GM23248 (cell line): Measurements from ENCODE around the gene IRF9. TPM values are rescaled to one million over a fixed set of nuclear protein-coding genes. Genes with fewer than 3 reads are reported as not detected.
A peak's percentile ranks its signal among the peaks of the same experiment; 100 is the strongest.

Experiments used
- DNase-seq: peaks from one replicate; pipeline ENCODE4 v3.0.0-alpha.2; 2015
- H2AFZ ChIP-seq: fragments of 200-600 bp; sonication (generic); 2 replicates; pipeline ENCODE4 v1.6.1; 2016; ENCODE audit warnings: antibody characterized with exemption
- H3F3A ChIP-seq: fragments of 200-600 bp; sonication (generic); 2 replicates; pipeline ENCODE4 v1.6.1; 2016; ENCODE audit warnings: mild to moderate bottlenecking, antibody characterized with exemption, mixed run types; ENCODE audit not compliant: insufficient read depth
- H3K27ac ChIP-seq: fragments of 200-600 bp; sonication (generic); 2 replicates; pipeline ENCODE4 v1.5.1; 2016; ENCODE audit warnings: mild to moderate bottlenecking
- H3K27me3 ChIP-seq: fragments of 200-600 bp; sonication (generic); replicated peaks from 2 replicates; pipeline ENCODE4 v1.6.1; 2016; ENCODE audit warnings: mild to moderate bottlenecking; ENCODE audit not compliant: insufficient read depth
- H3K36me3 ChIP-seq: fragments of 200-600 bp; sonication (generic); 2 replicates; pipeline ENCODE4 v1.6.1; 2016; ENCODE audit warnings: low read depth, mild to moderate bottlenecking
- H3K4me1 ChIP-seq: fragments of 200-600 bp; sonication (generic); 2 replicates; pipeline ENCODE4 v1.6.1; 2016; ENCODE audit warnings: mild to moderate bottlenecking; ENCODE audit not compliant: insufficient read depth
- H3K4me2 ChIP-seq: fragments of 200-600 bp; sonication (generic); one replicate; pipeline ENCODE4 v1.6.1; 2016; ENCODE audit warnings: mild to moderate bottlenecking; ENCODE audit not compliant: unreplicated experiment
- H3K4me3 ChIP-seq: fragments of 200-600 bp; sonication (generic); 2 replicates; pipeline ENCODE4 v1.5.1; 2016; ENCODE audit warnings: mild to moderate bottlenecking
- H3K79me2 ChIP-seq: fragments of 200-600 bp; sonication (generic); 2 replicates; pipeline ENCODE4 v1.6.1; 2016; ENCODE audit warnings: mild to moderate bottlenecking; ENCODE audit not compliant: insufficient read depth
- H3K9ac ChIP-seq: fragments of 200-600 bp; sonication (generic); 2 replicates; pipeline ENCODE4 v1.6.1; 2016; ENCODE audit warnings: mild to moderate bottlenecking
- H3K9me2 ChIP-seq: fragments of 200-600 bp; sonication (generic); 2 replicates; pipeline ENCODE4 v1.6.1; 2016; ENCODE audit warnings: mixed run types, mild to moderate bottlenecking, moderate library complexity; ENCODE audit not compliant: insufficient read depth
- H3K9me3 ChIP-seq: fragments of 200-600 bp; sonication (generic); one replicate; pipeline ENCODE4 v1.6.1; 2017; ENCODE audit warnings: low read depth
- H4K20me1 ChIP-seq: fragments of 200-600 bp; sonication (generic); 2 replicates; pipeline ENCODE4 v1.6.0; 2016; ENCODE audit not compliant: insufficient read depth
- EZH2 ChIP-seq: fragments of 200-600 bp; sonication (generic); IDR thresholded peaks from 2 replicates; pipeline ENCODE4 v1.6.1; 2018; ENCODE audit warnings: antibody characterized with exemption, mild to moderate bottlenecking; ENCODE audit not compliant: insufficient read depth, poor library complexity, severe bottlenecking
- EZH2phosphoT487 ChIP-seq: fragments of 200-600 bp; sonication (generic); IDR thresholded peaks from 2 replicates; pipeline ENCODE4 v1.6.1; 2018; ENCODE audit warnings: antibody characterized with exemption, moderate library complexity, mild to moderate bottlenecking, low read depth; ENCODE audit not compliant: insufficient read depth
- WGBS, 2 experiments: methylation state at CpG; one replicate each; pipeline ENCODE4 v1.1.6; 2015 to 2017; ENCODE audit warnings: low lambda C conversion rate in 2 of 2, low coverage in 1 of 2; ENCODE audit errors: missing lambda C conversion rate in 2 of 2; 5-methylcytosine and 5-hydroxymethylcytosine counted together
- in situ Hi-C: fragments of 300-500 bp; cut with MboI; formaldehyde crosslinking; loops from 2 replicates; pipeline ENCODE4 v1.15.0; 2020
- polyA plus RNA-seq: library from polyadenylated mRNA; unstranded; fragments of >200 nt; fragmentation: Nextera tagmentation; extraction: Ambion mirVana; gene quantifications from 2 replicates; pipeline ENCODE4 v1.2.1, GENCODE V29; 2016
- total RNA-seq: library from RNA; depleted of rRNA; stranded (reverse); fragments of >200 nt; shearing (Covaris generic); gene quantifications from 2 replicates; pipeline ENCODE4 v1.2.3, GENCODE V29; 2014

Gene IRF9
- total and polyA plus RNA-seq, 2 experiments from 2014 or later = 56.7 to 87.1 TPM

DNA sequence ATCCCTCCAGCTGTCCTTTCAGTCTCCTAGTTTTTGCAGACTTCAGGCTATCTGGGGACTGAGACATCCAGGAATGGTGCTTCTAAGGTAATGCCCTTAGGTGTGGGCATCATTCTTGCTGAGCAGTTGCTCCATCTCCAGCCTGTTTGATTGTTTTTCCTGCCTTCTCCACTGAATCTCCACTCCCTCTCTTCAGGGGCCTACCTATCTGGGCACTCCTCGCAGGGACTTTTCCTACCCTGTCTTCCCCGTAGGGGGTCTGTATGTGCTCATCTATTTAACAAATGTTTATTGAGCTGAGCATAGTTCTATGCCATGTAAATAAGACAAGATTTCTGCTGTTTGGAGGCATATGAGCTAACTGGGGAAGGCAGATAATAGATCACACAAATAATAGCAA, 28.1 kb upstream of the IRF9 start:
- Histone ChIP-seq H3K36me3 (peaks cover under 1% of the 10 kb centered on the region; the same call in 1 of the 2 replicates), H3K9ac (no peak overlapping the region), H3K4me1 (peaks cover 4% of the 10 kb centered on the region; the same call in 1 of the 2 replicates), H3K9me3 (no peaks in the 10 kb centered on the region), H3F3A (no peaks in the 10 kb centered on the region), H3K27me3 (no peaks in the 10 kb centered on the region), H2AFZ (no peak overlapping the region), H3K4me3 (no peak overlapping the region), H4K20me1 (no peaks in the 10 kb centered on the region), H3K27ac (no peak overlapping the region), H3K9me2 (no peaks in the 10 kb centered on the region), H3K4me2 (no peak overlapping the region), H3K79me2 (peaks cover 17% of the 10 kb centered on the region)
- no peak for TF ChIP-seq EZH2
- TF ChIP-seq EZH2phosphoT487 = no peak
- no peak for DNase-seq
- 93 to 98% methylated on average over 2 of the region's 2 CpGs for WGBS, 2 experiments
- in situ Hi-C loops = no loop called here

DNA sequence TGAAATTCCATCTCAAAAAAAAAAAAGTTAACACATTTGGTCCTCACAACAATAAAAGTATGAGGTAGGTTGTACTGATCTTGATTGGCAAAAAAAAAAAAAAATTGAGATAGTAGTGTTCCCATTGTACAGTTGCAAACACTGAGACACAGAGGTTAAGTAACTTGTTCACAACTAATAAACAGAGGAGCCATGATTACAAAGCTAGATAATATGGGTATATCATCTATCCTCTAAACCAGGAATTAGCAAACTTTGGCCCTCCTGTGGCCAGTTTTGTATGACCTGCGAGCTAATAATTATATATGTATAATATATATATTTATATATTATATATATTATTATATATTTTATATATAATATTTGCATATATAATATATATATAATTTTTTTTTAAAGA, 27.3 kb upstream of the IRF9 start:
- no peaks in the 10 kb centered on the region for H3K27me3 ChIP-seq
- WGBS, 2 experiments = 100% methylated on average over 1 of the region's 1 CpG

GRCh38 chr14:24135584-24135833, 25.6 kb upstream of the IRF9 start:
- Histone ChIP-seq H3K4me3 (peak overlapping the region; percentile 90), H3K79me2 (peaks cover 41% of the 10 kb centered on the region), H3K9me3 (no peaks in the 10 kb centered on the region), H3K36me3 (peaks cover 12% of the 10 kb centered on the region; the same call in 1 of the 2 replicates), H2AFZ (peak overlapping the region; percentile 95), H3K27me3 (no peaks in the 10 kb centered on the region), H3K4me1 (peaks cover 12% of the 10 kb centered on the region; the same call in 1 of the 2 replicates), H3K27ac (no peak overlapping the region), H3K9me2 (no peaks in the 10 kb centered on the region), H3K4me2 (peak overlapping the region; percentile 80), H3K9ac (peak overlapping the region; percentile 93), H3F3A (no peaks in the 10 kb centered on the region; the same call in 1 of the 2 replicates), H4K20me1 (no peaks in the 10 kb centered on the region)
- in situ Hi-C loops = no loop called here
- 1 to 2% methylated on average over 9 of the region's 9 CpGs for WGBS, 2 experiments
- no peak for DNase-seq
- no peak for TF ChIP-seq EZH2phosphoT487
- no peak for TF ChIP-seq EZH2

More for the DNA sequence above, 27.3 kb upstream of the IRF9 start:
- Histone ChIP-seq H3K4me3 (no peak overlapping the region), H3K9ac (no peak overlapping the region), H3K27ac (no peak overlapping the region), H3K4me2 (no peak overlapping the region), H3K9me3 (no peaks in the 10 kb centered on the region), H3F3A (no peaks in the 10 kb centered on the region), H3K9me2 (no peaks in the 10 kb centered on the region), H4K20me1 (no peaks in the 10 kb centered on the region), H3K36me3 (peaks cover 8% of the 10 kb centered on the region; the same call in 1 of the 2 replicates), H3K4me1 (peaks cover 4% of the 10 kb centered on the region; the same call in 1 of the 2 replicates), H2AFZ (no peak overlapping the region), H3K79me2 (peaks cover 25% of the 10 kb centered on the region)
- in situ Hi-C loops = no loop called here
- no peak for DNase-seq
- TF ChIP-seq EZH2 (no peak), EZH2phosphoT487 (no peak)

DNA sequence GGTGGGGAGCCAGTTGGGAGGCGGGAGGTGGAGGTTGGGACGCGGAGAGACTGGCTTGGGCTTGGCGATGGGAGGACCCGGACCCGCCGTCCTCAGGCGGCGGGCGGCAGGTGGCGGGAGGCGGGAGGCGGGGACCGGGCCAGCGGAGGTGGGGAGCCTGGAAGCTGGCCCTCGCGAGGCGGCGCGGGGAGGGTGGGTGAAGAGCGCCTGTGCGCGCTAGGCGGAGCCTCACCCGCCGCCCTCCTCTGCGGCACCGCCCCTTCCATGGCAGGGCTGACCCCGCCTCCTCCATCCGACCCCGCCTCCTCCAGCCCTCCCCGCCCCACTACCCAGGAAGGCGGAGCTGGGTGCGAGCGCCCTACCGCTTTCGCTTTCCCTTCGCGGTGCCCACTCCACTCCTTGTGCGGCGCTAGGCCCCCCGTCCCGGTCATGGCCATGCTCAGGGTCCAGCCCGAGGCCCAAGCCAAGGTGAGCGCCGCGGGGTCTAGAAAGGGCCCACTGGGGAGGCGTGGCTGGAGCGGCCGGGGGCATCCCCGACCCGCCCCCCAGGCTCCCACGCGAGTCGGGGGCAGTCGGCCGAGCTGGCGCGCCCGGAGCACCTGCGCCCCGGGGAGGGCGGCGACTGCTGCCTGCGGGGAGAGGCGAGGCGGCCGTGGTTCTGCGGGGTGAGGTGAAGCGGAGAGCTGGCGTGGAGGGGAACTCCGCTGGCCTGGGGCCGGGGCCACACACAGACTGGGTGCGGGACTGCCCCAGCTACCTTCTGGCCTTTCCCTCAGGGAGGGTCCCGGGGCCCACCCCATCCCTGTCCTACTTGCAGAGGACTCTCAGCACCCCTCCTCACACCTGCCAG, 25.0 kb upstream of the IRF9 start, which contains the start of gene PSME1:
Gene PSME1 (plus strand): TSS at position 361 of the 850 bp plus-strand sequence. CDS start 69 bp downstream, at position 430.
- Histone ChIP-seq H3F3A (no peaks in the 10 kb centered on the region; the same call in 1 of the 2 replicates), H4K20me1 (no peaks in the 10 kb centered on the region), H3K27me3 (no peaks in the 10 kb centered on the region), H3K79me2 (peaks cover 45% of the 10 kb centered on the region), H3K4me3 (peak within 1 kb of the TSS; percentile 90), H2AFZ (peak within 1 kb of the TSS; percentile 95), H3K36me3 (peaks cover 12% of the 10 kb centered on the region; the same call in 1 of the 2 replicates), H3K9me2 (no peaks in the 10 kb centered on the region), H3K9me3 (no peaks in the 10 kb centered on the region), H3K27ac (peak within 1 kb of the TSS; percentile 22; the same call in 1 of the 2 replicates), H3K4me1 (peaks cover 12% of the 10 kb centered on the region; the same call in 1 of the 2 replicates), H3K9ac (peak within 1 kb of the TSS; percentile 93), H3K4me2 (peak within 1 kb of the TSS; percentile 87)
- WGBS, 2 experiments = 1% methylated on average over 33 to 54 of the region's 75 CpGs
- peak; percentile 94 for DNase-seq
- TF ChIP-seq EZH2phosphoT487 = no peak
- TF ChIP-seq EZH2 = no peak
- in situ Hi-C loops = no loop called here
